RPMI7951 (cell line): Measurements from ENCODE around the gene APBA1. TPM values are rescaled to one million over a fixed set of nuclear protein-coding genes. Genes with fewer than 3 reads are reported as not detected.

Experiments used
- DNase-seq: peaks from one replicate; pipeline ENCODE4 v3.0.0-alpha.2; 2012; ENCODE audit warnings: low read depth
- total RNA-seq: library from RNA; depleted of rRNA; stranded (reverse); fragments of >200 nt; shearing (Covaris generic); gene quantifications from 2 replicates; pipeline ENCODE4 v1.2.3, GENCODE V29; 2014

APBA1 gene
- total RNA-seq, 1 experiment from 2014 or later: 0.12 TPM

DNA sequence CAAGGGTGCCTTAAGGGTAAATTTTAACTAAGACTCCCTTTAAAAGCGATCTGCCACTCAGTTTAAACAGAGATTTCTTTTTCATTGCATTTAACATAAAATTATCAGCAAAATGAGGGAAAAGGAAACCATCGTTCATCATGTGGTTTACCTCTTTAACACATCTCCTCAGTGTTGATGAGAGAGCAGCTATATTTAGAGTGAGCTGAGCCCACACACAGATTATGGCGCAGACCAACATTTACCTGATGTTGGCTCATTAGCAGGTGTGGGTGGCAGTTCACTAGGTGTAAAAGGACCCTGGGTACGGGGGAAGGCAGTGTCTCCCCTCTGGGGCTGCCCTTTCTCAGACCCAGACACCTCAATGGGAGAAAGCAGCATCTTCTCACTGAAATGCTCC, 197.3 kb downstream of the APBA1 start:
- no peak for DNase-seq

DNA sequence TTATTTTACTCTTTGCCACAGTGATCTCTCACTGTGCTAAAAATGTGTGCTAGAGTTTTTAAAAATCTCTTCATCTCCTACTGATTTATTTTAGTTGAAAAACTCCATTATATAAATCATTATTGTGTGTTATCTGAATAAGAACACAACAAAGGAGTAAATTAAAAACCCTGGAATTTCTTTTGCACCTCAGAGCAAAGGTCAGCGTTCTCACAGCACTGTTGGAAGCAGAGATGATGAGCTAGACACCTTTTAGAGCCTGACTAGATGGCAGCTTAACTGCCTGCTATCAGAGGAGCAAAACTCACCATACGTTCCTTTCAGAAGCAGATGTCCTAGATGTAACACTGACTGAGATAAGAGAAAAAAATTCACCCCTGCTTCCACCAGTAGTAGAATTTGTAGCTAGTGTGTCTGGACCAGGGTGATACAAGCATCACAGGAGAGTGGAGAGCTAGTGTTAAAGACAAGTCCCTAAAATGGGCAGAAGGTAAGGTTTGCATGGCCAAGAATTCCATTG, 200.0 kb downstream of the APBA1 start:
- no peak for DNase-seq

DNA sequence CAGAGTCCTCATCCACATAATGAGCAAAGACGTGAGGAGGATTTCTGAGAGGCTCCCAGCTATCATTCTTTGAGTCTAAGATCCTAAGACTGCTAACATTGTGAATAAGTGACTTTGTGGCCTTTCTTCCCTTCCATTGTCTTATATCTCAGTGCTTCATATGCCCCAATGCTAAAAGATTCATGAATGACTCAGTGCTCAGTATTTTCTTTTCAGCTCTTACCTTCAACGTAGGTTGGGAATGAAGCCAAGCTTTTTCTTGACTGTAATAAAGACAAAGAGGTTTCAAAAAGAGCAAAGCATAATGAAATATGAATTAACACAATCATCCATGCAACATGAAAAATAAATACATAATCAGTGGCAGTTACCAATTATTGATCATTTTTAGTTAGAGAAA, 200.7 kb downstream of the APBA1 start:
- DNase-seq: no peak

DNA sequence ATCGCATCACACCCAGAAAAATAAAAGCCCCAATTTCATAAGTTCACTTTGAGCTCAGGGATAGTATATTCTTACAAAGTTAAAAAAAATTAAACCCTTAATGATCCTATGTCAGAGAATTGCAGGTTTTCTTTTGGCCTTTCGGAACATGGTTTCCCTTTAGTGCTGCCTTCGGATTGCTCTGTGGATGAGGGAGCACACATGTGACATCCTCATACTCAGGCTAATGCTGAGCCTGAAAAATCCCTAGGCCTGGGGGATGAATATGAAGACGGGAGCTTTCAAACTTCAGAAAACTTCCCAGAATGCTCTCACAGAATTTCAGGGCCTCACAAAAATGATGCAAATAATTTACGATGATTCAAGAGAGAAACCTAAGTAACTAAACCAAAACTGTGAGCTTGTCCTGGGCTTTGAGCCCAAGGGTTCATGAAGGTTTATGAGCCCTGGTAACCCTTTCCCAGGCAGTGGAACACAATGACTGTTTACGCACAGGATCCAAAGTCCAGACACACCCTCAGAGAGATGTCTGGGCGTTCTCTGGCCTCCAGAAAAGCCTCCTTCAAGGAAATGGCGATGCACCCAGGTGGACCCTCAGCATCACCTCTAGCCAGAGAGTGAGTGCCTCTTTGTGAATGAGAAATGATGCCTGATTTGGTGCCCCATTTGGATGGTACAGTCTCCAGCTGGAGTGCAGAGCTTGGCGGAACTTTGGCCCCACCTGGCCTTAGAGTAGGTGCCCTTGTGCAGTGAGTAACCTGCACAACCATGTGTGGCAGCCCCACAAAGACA, 201.8 kb downstream of the APBA1 start:
- DNase-seq: no peak

DNA sequence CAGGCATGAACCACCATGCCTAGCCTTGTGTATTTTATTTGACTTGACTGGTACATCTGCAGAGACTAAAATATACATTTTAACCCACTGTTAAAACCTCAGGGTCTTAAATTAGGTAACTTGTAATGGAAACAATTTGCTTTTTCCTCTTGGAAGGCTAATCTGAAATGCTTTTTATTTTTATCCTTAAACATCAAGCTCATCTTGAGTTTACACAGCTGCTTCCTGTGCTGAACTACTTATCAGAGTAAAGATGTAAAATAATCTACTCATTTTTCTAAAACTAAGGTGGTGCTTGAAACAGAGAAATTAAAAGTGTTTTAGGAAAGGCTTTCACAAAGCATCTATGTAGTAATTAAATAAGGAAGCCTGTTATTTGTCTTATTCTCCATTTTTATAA, 203.0 kb downstream of the APBA1 start:
- DNase-seq: no peak

DNA sequence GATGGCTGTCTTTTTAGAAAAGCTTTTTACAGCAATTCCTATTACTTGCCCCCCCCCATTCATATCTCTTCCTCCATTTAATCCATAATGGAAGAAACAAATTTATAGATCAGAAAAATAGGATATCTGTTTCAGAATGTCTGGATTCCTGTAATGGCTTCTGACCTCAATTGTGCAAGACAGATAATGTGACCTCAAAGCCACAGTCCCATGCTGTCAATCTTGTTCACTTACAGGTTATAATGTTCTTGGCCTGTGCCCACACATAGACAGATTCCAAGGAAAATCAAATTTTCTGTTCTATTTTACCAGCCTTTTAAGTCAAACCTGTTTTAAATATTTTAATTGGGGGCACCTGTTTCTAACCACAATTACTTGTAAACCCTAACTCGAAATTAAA, 203.8 kb downstream of the APBA1 start:
- no peak for DNase-seq

DNA sequence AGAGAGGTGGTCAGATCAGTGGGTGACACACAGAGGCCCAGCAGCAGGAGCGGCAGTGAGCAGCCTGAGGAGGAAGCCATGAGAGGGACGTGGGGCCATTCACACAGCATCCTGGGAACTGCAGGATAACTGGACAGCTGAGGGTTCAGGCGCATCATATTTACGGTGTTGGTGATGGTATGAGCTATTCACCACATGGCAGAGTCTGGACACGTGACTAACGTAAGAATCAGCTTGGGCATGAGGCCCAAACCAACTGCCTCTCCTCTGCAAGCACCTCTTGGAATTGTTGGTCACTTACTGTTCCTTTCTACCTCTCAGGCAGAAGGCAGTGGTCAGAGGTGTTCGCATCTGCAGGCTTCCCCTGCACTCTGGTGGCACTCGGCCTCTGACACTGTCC, 206.0 kb downstream of the APBA1 start:
- DNase-seq: no peak

DNA sequence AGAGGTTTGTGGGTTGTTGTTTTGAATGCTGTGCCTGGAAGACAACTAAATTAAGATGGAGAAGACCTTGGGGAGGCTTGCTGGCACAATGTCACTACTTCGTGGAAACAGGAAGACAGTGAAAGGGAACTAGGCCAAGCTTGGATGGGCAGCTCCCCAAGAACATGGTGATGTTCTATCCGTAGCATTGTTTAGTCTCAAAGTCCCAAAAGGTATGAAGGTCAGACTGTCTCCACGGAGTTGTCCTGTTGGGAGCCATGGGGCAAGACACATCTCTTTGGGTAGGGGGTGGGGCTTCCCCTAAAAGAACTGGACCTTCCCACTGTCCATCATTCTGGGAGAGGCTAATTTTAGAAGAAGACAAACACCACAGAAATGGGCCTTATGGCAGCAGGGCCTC, 206.7 kb downstream of the APBA1 start:
- no peak for DNase-seq

DNA sequence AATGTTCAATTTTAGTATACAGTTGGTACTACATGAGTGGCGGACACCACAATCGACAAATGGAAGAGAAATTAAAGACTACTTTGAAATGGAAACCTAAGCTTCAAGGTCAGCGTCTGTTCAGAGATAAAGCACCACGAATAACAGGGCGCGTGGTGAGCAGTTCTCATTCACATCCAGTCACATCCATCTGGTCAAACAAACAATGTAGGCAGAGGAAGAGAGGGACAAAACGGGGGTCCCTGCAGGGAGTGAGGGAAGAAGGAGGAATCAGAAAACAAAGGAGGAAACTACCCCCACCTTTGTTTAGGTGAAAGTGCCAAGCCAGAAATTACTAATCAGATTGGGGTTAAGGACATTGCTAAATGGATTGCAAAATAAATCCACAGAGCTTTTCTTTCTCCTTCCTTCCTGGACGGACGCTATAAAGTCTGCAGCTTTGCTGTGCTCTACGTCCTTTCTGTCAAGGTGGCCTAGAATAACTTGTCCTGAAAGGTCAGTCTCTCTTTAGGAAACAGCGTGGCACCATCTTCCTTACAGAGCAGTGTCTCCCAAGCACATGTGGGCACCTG, 208.6 kb downstream of the APBA1 start:
- no peak for DNase-seq

DNA sequence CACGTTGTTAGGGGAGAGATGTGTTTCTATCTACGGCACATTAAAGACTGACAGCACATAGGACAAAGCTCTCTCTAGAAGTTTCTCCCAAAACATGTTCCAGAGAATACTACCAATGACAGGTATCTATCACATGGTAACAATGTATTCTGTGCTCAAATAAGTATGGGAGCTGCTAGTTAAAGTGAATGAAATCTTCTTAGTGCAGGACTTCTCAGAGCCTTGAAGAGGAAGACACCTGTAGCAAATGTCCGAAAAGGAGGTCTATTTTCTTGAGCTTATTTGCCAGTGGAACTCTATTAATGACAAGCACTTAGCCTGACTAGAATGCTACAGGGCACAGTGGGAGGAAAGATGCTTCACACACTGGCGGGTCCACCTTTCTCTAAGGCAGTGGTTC, 209.8 kb downstream of the APBA1 start:
- no peak for DNase-seq

DNA sequence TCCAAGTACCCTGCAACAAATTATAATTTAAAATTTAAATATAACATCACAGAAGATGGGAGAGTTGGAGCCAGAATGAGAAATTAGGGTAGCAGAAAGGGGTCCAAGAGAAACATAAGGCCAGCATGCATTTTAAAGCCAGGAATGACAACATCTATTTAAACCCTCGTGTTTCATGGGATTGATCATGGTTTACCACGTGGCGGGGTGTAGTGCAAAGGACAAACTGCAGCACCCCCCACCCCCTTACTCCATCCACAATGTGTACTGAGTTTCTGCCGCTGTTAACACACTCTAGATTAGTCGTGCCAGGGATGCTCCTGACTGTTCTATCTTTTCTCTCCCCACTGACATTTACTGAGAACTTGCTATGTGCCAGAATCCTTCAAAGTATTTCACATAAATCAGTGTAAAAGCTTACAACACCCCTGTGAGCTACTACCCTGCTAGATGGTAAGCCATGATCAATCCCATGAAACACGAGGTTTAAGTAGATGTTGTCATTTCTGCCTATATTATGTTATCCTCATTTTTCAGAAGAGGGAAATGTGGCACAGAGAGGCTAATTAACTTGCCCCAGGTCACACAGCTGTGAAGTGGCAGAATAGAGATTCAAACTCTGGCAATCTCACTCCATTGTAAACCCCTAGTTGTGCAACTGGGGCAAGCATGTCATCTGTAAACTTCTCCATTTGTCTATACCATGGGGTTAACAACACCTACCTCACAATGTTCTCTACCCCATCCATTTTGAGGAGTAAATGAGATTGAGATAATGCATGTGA, 210.9 kb downstream of the APBA1 start:
- DNase-seq: no peak

DNA sequence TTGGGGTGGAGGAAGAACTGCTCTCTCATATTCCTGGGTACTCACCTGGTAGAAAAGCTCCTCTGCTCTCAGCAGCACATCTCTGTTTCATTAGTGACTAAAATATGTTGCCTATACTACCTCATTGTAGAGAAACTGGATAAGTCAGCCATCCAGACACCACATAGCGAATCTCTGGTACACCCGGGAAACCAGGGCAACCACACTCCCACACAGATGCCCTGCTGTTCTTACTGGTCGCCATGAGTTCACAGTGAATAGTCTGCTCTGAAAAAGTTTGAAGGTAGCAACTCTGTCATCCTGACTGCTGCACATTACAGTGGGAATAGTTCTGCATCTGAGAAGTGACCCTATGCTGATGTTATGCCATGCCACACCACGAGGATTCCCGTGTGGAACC, 212.2 kb downstream of the APBA1 start:
- no peak for DNase-seq

DNA sequence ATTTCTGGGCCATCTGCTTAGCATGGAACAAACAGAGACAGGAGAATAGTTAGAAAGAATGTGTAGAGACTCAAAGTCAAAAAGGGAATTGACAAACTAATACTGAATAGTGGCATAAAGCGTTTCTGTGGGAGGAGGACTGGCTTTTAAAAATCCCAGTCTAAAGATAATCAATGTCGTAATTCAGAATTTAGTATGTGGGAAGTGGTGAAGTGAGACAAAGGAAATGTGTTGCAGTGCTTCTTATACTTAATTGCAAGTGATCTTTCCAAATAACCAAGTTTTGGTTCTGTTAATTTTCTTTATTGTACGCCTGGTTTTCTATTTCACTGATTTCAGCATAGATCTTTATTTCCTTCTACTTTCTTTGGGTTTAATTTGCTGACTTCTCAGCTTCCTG, 214.0 kb downstream of the APBA1 start:
- DNase-seq: no peak

DNA sequence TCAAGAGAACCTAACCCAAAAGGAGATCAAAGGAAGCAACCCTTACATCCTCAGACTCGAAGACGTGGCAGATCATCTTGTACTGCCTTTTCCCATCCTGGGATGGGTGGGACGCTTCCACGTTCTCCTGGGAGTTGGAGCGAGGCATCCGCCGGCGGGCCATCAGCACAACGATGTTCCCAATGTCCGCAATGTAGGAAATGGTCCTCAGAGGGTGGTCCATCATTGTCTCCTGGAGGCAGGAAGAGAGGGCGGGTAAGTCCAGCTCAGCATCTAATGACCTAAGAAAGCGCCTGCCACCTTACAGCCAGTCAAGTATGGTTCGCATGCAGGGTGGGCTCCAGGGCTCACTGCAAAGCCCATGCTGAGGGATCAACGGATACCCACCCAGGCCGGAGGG, 216.0 kb downstream of the APBA1 start:
- no peak for DNase-seq

DNA sequence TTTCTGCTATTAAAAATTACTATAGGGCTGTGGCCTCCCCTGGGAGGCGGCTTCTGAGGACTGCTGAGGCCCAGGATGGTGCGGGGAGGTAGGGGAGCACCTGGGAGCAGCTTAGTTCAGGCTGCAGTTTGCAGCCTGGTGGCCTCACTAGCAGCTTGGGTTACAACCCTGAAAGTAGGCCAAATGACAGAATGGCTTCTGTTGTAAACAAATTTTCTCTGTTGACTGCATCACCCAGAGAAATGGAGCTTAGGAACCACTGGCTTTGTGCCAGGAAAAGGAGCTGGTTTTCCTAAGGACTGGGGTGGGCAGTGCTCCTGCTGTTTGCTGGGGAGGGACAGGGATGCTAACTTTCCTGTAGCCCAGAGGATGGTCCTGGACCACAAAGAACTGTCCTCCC, 216.9 kb downstream of the APBA1 start:
- DNase-seq: no peak

DNA sequence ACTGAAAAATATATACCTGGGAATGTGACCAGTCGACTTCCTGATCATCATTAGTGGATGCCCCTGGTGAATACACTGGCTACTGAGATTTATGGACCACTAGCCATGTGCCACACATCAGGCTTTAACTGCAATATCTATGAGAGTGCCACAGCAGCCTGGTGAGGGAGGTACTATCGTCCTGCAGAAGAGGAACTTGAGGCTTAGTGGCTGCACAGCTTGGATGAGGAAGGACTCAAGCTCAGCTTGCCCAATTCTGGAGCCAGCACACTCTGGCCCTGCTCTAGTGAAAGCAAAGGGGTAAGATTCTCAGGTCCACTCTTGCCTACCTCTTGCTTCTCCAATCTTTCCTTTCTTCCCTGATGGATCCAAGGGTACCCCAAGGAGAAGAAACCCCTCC, 217.8 kb downstream of the APBA1 start:
- DNase-seq: no peak

DNA sequence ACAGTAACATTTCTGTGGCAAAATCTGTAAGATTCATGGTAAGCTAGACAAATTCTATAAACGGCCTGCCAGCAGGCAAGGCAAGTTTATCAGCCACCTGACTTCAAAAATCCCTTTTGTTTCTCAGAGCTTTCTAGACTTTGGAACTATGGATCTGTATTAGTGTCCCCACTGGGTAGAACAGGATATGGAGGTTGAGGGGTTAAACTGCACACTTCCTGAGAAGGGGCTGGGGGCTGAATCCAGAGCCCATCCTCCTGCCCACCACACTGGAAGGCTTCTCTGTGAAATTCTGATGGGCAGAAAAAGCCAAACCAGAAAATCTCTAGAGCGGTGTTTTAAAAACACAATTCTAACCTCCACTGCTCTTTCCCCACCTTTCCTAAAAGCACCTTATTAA, 218.4 kb downstream of the APBA1 start:
- no peak for DNase-seq

DNA sequence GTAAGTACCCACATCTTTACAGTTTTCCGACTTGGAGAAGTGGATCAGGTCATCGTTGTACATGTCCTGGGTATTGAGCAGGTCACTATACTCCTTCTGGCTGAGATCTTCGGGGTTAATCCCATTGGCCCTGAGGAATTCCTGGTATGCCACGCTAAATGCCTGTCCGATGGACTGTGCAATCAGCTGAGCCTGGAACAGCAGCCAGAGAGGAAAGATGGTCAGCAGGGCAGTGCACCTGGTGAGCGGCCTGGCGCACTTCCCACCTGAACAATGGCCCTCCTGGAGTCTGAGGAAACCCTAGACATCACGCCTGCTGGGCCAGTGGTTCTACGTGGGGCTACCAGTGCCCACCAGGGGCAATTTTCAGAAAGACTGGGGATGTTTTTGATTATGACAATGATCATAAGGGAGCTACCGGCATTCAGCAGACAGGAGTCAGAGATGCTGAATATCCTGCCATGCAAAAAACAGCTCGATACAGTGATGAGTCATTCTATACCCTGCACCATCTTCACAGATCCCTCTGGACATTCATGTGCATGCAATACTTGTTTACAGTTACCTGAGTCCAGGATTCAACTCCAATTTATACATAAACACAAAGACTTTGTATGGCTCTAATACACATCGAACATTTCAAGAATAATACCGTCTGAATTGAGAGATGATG, 219.9 kb downstream of the APBA1 start:
- no peak for DNase-seq

DNA sequence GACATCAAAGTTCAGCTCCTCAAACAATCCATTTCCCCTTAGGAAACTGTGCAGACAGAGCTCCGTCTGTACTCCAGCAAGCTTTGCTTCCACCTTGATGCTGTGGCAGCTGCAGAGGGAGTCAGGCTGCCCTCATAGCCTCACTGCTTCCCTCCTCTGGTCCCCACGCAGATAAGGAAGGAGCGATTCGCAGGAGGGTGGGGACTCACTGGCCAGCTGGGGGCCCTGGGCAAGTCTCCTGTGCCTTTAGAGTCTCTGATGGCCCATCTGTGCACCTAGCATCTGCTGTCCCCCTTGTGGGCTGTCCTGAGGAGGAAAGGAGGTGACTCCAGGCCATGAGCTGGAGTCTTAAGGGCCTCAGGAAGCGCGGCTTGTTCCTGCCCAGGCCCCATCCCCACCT, 225.7 kb downstream of the APBA1 start:
- DNase-seq: no peak

DNA sequence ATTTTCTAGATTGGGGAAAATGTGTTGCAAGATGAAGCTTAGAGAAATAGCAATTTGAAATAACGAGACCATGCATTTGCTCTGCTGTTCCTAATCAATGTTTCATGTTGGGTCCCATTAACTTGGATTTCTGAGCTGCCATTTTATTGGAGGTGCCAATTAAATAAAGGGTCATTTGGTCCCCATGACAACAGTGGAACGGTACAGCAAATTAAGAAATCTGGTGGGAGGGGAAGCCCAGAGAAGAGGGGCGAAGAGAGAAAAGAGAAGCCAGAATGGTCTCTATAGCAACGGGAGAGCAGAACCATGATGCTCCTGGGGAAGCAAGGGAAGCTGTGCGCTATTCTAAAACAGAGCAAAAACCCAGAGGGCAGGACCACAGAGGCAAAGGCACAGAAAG, 226.9 kb downstream of the APBA1 start:
- DNase-seq: no peak

DNA sequence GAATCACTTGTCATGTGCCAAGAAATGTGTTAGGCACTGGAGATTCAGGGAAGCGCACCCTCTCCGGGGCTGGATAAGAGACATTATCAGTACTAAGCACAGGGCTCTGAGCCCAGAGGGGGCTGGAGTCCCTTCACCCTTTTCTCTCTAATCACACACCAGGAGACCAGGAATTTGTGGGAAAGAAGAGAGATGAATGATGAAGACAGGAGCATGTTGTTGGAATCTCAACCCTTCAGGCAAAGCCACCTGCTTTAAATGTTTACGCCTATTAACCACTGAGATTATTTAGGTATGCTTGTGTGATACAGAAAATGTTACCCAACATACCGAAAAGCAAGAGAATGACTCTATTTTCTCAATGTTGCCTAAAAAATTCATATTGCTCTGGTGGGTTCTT, 227.4 kb downstream of the APBA1 start:
- DNase-seq: no peak

DNA sequence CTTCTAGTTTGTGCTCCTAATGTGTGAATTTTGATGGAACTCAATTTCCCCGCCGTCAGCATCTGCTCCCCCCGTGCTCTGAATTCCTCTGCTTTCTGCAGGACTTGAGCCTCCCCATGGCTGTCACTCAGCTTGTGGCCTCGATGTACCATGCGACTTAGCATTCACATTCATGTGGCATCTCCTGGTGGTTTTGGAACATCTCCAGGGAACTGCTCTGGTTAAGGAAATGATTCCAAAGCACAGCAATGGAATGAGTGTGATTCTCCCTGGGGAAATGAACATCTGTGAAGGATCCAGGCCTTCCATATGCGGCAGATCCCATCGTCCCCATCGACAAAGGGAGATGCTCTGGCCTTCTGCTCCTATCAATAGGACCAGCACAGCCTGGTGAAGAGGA, 228.2 kb downstream of the APBA1 start:
- peak; percentile 78 for DNase-seq
